PC-3 (cell line): Measurements from ENCODE around the gene FOXN4. TPM values are rescaled to one million over a fixed set of nuclear protein-coding genes. Genes with fewer than 3 reads are reported as not detected.

Experiments used
- ATAC-seq: fragments of 200-7000 bp; cut with Tn5 transposase; 2 replicates; pipeline ENCODE4 v1.9.1; 2020; ENCODE audit warnings: mild to moderate bottlenecking, moderate library complexity
- BruUV-seq: library from RNA; stranded (reverse); fragments of 400-500 nt; replicated peaks from 2 replicates; lab custom pipeline; 2021; lab: Mats Ljungman, UMichigan
- CTCF ChIA-PET: fragments of 300-600 bp; sonication (Branson Sonifier 250); formaldehyde crosslinking; loops from one replicate; lab custom pipeline; 2022; ENCODE audit warnings: antibody characterized with exemption; lab: Charles Lee
- POLR2A ChIA-PET: fragments of 300-600 bp; sonication (Branson Sonifier 250); formaldehyde crosslinking; loops from one replicate; lab custom pipeline; 2022; ENCODE audit warnings: antibody characterized with exemption; ENCODE audit not compliant: unreplicated experiment; lab: Charles Lee
- DNase-seq: peaks from one replicate; pipeline ENCODE4 v3.0.0-alpha.2; 2015
- H2AFZ ChIP-seq: fragments of 300-600 bp; sonication (generic); 2 replicates; pipeline ENCODE4 v1.6.0; 2016; ENCODE audit warnings: antibody characterized with exemption, low read length
- H3F3A ChIP-seq: fragments of 300-600 bp; sonication (generic); one replicate; pipeline ENCODE4 v1.6.0; 2017; ENCODE audit warnings: antibody characterized with exemption, low read length, control low read depth, mild to moderate bottlenecking; ENCODE audit not compliant: unreplicated experiment
- H3K27ac ChIP-seq: fragments of 300-600 bp; sonication (generic); 2 replicates; pipeline ENCODE4 v1.5.1; 2016; ENCODE audit warnings: mild to moderate bottlenecking, low read length
- H3K27me3 ChIP-seq: fragments of 300-600 bp; sonication (generic); 2 replicates; pipeline ENCODE4 v1.6.1; 2016; ENCODE audit warnings: low read length, mixed read lengths
- H3K36me3 ChIP-seq: fragments of 300-600 bp; sonication (generic); 2 replicates; pipeline ENCODE4 v1.6.1; 2016; ENCODE audit warnings: low read depth, mixed run types, low read length, mixed read lengths
- H3K4me1 ChIP-seq: fragments of 300-600 bp; sonication (generic); 2 replicates; pipeline ENCODE4 v1.5.1; 2016; ENCODE audit warnings: low read length; ENCODE audit not compliant: insufficient read depth
- H3K4me2 ChIP-seq: fragments of 300-600 bp; sonication (generic); 2 replicates; pipeline ENCODE4 v1.6.0; 2016; ENCODE audit warnings: low read length
- H3K4me3 ChIP-seq: fragments of 300-600 bp; sonication (generic); 2 replicates; pipeline ENCODE4 v1.5.1; 2016; ENCODE audit warnings: mild to moderate bottlenecking, low read length, mixed read lengths
- H3K79me2 ChIP-seq: fragments of 300-600 bp; sonication (generic); 2 replicates; pipeline ENCODE4 v1.6.1; 2017; ENCODE audit warnings: low read length, mixed read lengths
- H3K9ac ChIP-seq: fragments of 300-600 bp; sonication (generic); 2 replicates; pipeline ENCODE4 v1.6.0; 2016; ENCODE audit warnings: mild to moderate bottlenecking, low read length
- H3K9me2 ChIP-seq: fragments of 300-600 bp; sonication (generic); replicated peaks from 2 replicates; pipeline ENCODE4 v1.6.1; 2016; ENCODE audit warnings: mixed run types, low read length, mixed read lengths
- H3K9me3 ChIP-seq: fragments of 300-600 bp; sonication (generic); 2 replicates; pipeline ENCODE4 v1.6.1; 2016; ENCODE audit warnings: low read length, mixed read lengths
- H4K20me1 ChIP-seq: fragments of 300-600 bp; sonication (generic); 2 replicates; pipeline ENCODE4 v1.6.1; 2016; ENCODE audit warnings: low read length, mixed read lengths
- CTCF ChIP-seq: fragments of 300-600 bp; sonication (generic); conservative IDR thresholded peaks from 2 replicates; pipeline ENCODE4 v1.5.1; 2017; ENCODE audit warnings: antibody characterized with exemption, low read depth, mild to moderate bottlenecking, low read length
- EZH2 ChIP-seq: fragments of 300-600 bp; sonication (generic); IDR thresholded peaks from one replicate; pipeline ENCODE4 v1.6.1; 2017; ENCODE audit warnings: antibody characterized with exemption, mild to moderate bottlenecking, low read length; ENCODE audit not compliant: unreplicated experiment
- EZH2phosphoT487 ChIP-seq: fragments of 300-600 bp; sonication (generic); IDR thresholded peaks from 2 replicates; pipeline ENCODE4 v1.6.1; 2018; ENCODE audit warnings: mild to moderate bottlenecking, antibody characterized with exemption, low read length, borderline replicate concordance
- intact Hi-C: fragments of 100-400 bp; cut with micrococcal nuclease; formaldehyde crosslinking; loops from 2 replicates; pipeline ENCODE4 v1.9.0; 2023
- total RNA-seq: library from RNA; depleted of rRNA; stranded (reverse); fragments of >200 nt; gene quantifications from 2 replicates; pipeline ENCODE4 v1.2.3, GENCODE V29; 2014

Gene FOXN4
- total RNA-seq, 1 experiment from 2014 or later: not detected

GRCh38 chr12:109246221-109246620 lies 62.9 kb downstream of the FOXN4 start:
- Histone ChIP-seq H3K4me3 (no peak overlapping the region), H3K4me2 (no peak overlapping the region), H3K4me1 (no peaks in the 10 kb centered on the region), H4K20me1 (no peaks in the 10 kb centered on the region), H3K9ac (no peak overlapping the region), H3K36me3 (peaks cover 17% of the 10 kb centered on the region; the same call in 1 of the 2 replicates), H3F3A (no peaks in the 10 kb centered on the region), H3K9me3 (no peaks in the 10 kb centered on the region), H3K27me3 (no peaks in the 10 kb centered on the region), H3K27ac (no peak overlapping the region), H3K79me2 (no peaks in the 10 kb centered on the region), H3K9me2 (no peaks in the 10 kb centered on the region), H2AFZ (no peak overlapping the region)
- POLR2A ChIA-PET: no interaction called here
- CTCF ChIA-PET: interaction anchor here (0.6 kb wide), 1 partner anchor 17 kb away, joined by 3 read pairs; no protein-coding TSS in a partner anchor
- no TSS peak for BruUV-seq
- ATAC-seq (no peak), DNase-seq (no peak)
- intact Hi-C loops: no loop called here
- no peak for TF ChIP-seq EZH2phosphoT487
- TF ChIP-seq EZH2: no peak
- TF ChIP-seq CTCF: no peak

GRCh38 chr12:109244073-109244472 lies 65.0 kb downstream of the FOXN4 start:
- no peak for ATAC-seq
- Histone ChIP-seq H3K4me2 (no peak overlapping the region), H3K4me3 (no peak overlapping the region), H4K20me1 (no peaks in the 10 kb centered on the region), H2AFZ (no peak overlapping the region), H3K9me3 (no peaks in the 10 kb centered on the region), H3K4me1 (no peaks in the 10 kb centered on the region), H3F3A (no peaks in the 10 kb centered on the region), H3K27ac (no peak overlapping the region), H3K9ac (no peak overlapping the region), H3K27me3 (no peaks in the 10 kb centered on the region), H3K36me3 (peaks cover 17% of the 10 kb centered on the region; the same call in 1 of the 2 replicates), H3K9me2 (no peaks in the 10 kb centered on the region), H3K79me2 (no peaks in the 10 kb centered on the region)
- no TSS peak for BruUV-seq
- CTCF ChIA-PET: interaction anchor here (0.5 kb wide), 1 partner anchor 568 kb away, joined by 3 read pairs; no protein-coding TSS in a partner anchor
- DNase-seq: no peak
- POLR2A ChIA-PET: no interaction called here
- TF ChIP-seq CTCF (no peak), EZH2 (no peak), EZH2phosphoT487 (no peak)
- intact Hi-C loops: no loop called here

- no peaks in the 10 kb centered on the region for H4K20me1 ChIP-seq
- H2AFZ ChIP-seq: no peak overlapping the region
- H3K4me3 ChIP-seq: no peak overlapping the region
- no peaks in the 10 kb centered on the region for H3F3A ChIP-seq
- TF ChIP-seq EZH2 (no peak), CTCF (no peak), EZH2phosphoT487 (no peak)
- no peaks in the 10 kb centered on the region for H3K79me2 ChIP-seq
- H3K4me1 ChIP-seq: no peaks in the 10 kb centered on the region
- H3K27me3 ChIP-seq: no peaks in the 10 kb centered on the region
- no TSS peak for BruUV-seq
- DNase-seq (no peak), ATAC-seq (no peak)
- H3K36me3 ChIP-seq: peaks cover 12% of the 10 kb centered on the region; the same call in 1 of the 2 replicates
- intact Hi-C loops: no loop called here
- no peaks in the 10 kb centered on the region for H3K9me3 ChIP-seq
- no peak overlapping the region for H3K4me2 ChIP-seq
- no peak overlapping the region for H3K9ac ChIP-seq
- ChIA-PET CTCF (no interaction called here), POLR2A (no interaction called here)
- no peaks in the 10 kb centered on the region for H3K9me2 ChIP-seq
- no peak overlapping the region for H3K27ac ChIP-seq
These were observed 67.1 kb downstream of the FOXN4 start for GRCh38 chr12:109241936-109242335.
